BLaER1 (cell line): Measurements from ENCODE around the gene FTCDNL1.

Experiments
- H3K27ac ChIP-seq: shearing (Covaris generic); formaldehyde crosslinking; 2 replicates; pipeline ENCODE4 v1.8.1; 2022
- H3K27me3 ChIP-seq: shearing (Covaris generic); formaldehyde crosslinking; 2 replicates; pipeline ENCODE4 v1.8.1; 2022
- H3K36me3 ChIP-seq: shearing (Covaris generic); formaldehyde crosslinking; 2 replicates; pipeline ENCODE4 v1.8.1; 2022
- H3K4me1 ChIP-seq: shearing (Covaris generic); formaldehyde crosslinking; 2 replicates; pipeline ENCODE4 v1.8.1; 2022
- H3K4me2 ChIP-seq: shearing (Covaris generic); formaldehyde crosslinking; 2 replicates; pipeline ENCODE4 v1.8.1; 2022
- H3K4me3 ChIP-seq: shearing (Covaris generic); formaldehyde crosslinking; 2 replicates; pipeline ENCODE4 v1.8.1; 2022
- H3K9ac ChIP-seq: shearing (Covaris generic); formaldehyde crosslinking; 2 replicates; pipeline ENCODE4 v1.8.1; 2022
- H3K9me3 ChIP-seq: shearing (Covaris generic); formaldehyde crosslinking; 2 replicates; pipeline ENCODE4 v1.8.1; 2022
- H4K20me1 ChIP-seq: shearing (Covaris generic); formaldehyde crosslinking; 2 replicates; pipeline ENCODE4 v1.8.1; 2022
- Cebpa-rat ChIP-seq: shearing (Covaris generic); IDR thresholded peaks from 2 replicates; pipeline ENCODE4 v1.8.1; 2022

The FTCDNL1 gene

DNA sequence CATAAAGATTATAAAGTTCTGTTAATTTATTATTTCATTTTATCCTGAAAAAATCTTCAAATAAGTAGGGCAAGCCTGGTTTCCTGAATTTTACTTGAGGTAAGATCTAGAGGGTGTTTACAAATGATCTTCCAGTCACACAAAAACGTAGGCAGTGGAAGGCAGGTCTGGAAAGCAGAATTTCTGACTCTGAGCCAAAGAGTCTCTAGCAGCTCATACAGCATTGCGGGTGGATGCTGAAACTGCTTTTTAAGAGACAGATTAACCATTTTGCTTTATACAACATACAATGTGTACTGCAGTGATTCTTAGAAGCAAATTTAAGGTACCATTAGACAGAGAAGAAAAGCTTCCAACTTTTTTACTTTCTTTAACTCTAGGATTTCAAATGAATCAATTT, 117.0 kb downstream of the FTCDNL1 start:
- Histone ChIP-seq H3K27ac (no peak overlapping the region), H3K9ac (no peak overlapping the region), H3K9me3 (no peaks in the 10 kb centered on the region), H4K20me1 (no peaks in the 10 kb centered on the region), H3K4me1 (no peaks in the 10 kb centered on the region), H3K27me3 (no peaks in the 10 kb centered on the region), H3K4me2 (no peak overlapping the region), H3K4me3 (no peak overlapping the region), H3K36me3 (no peaks in the 10 kb centered on the region)
- TF ChIP-seq Cebpa-rat: no peak

DNA sequence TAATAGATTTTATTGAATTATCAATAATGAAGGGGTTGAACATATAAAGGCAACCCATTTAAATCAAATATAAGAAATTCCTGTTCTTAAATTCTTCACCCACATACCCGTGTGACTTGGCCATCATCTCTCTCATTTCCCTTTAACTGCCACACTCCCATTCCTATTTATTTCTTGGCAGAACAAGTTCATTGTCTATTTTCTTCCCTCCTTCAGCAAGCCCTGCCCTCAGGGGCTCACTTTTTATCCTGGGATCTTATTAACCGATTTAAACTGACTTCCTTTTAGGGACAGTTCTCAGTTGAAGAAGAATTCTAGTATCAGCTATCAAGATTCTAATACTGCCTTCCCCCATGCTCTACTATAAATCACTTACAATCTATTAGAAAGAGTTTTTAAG, 123.2 kb downstream of the FTCDNL1 start:
- Histone ChIP-seq H3K27ac (no peak overlapping the region), H4K20me1 (no peaks in the 10 kb centered on the region), H3K36me3 (no peaks in the 10 kb centered on the region), H3K4me1 (no peaks in the 10 kb centered on the region), H3K9ac (no peak overlapping the region), H3K9me3 (no peaks in the 10 kb centered on the region), H3K27me3 (no peaks in the 10 kb centered on the region), H3K4me2 (no peak overlapping the region), H3K4me3 (no peak overlapping the region)
- TF ChIP-seq Cebpa-rat: no peak

DNA sequence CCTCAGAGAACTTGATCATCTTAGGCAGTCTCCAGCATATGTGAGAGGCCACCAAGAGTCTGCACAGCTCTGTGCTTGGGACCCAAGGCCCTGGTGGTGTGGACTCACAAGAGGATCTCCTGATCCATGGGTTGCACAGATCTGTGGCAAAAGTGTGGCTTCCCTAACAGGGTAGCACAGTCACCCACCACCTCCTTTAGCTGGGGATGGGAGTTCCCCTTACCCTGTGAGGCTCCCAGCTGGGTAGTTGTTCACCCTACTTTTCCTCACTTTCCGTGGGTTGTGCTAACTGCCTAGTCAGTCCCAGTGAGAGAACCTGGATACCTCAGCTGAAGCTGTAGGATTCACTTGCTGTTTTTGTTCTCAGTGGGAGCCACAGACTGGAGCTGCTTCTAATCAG, 123.7 kb downstream of the FTCDNL1 start:
- H4K20me1 ChIP-seq: no peaks in the 10 kb centered on the region
- no peaks in the 10 kb centered on the region for H3K36me3 ChIP-seq
- H3K27me3 ChIP-seq: no peaks in the 10 kb centered on the region
- no peaks in the 10 kb centered on the region for H3K4me1 ChIP-seq
- H3K4me2 ChIP-seq: no peak overlapping the region
- no peak overlapping the region for H3K4me3 ChIP-seq
- H3K9me3 ChIP-seq: no peaks in the 10 kb centered on the region
- no peak overlapping the region for H3K9ac ChIP-seq
- no peak overlapping the region for H3K27ac ChIP-seq
- no peak for TF ChIP-seq Cebpa-rat

DNA sequence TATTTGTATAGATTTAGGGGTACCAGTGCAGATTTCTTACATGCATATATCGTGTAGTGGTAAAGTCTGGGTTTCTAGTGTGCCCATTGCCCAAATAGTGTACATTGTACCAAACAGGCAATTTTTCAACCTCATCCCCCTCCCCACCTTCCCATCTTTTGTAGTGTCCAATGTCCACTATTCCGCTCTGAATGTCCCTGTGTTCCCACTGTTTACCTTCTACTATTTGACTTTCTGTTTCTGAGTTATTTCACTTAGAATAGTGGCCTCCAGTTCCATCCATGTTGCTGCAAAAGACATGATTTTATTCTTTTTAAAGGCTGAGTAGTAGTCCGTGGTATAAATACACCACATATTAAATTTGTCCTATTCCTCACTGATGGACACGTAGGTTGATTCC, 132.9 kb downstream of the FTCDNL1 start:
- Histone ChIP-seq H3K4me1 (no peaks in the 10 kb centered on the region), H3K9ac (no peak overlapping the region), H3K27ac (no peak overlapping the region), H3K4me2 (no peak overlapping the region), H3K9me3 (0 out of 2 replicates have a peak, but pooled peaks cover 3% of the 10 kb centered on the region), H3K4me3 (no peak overlapping the region), H4K20me1 (no peaks in the 10 kb centered on the region), H3K27me3 (no peaks in the 10 kb centered on the region), H3K36me3 (no peaks in the 10 kb centered on the region)
- TF ChIP-seq Cebpa-rat: no peak

DNA sequence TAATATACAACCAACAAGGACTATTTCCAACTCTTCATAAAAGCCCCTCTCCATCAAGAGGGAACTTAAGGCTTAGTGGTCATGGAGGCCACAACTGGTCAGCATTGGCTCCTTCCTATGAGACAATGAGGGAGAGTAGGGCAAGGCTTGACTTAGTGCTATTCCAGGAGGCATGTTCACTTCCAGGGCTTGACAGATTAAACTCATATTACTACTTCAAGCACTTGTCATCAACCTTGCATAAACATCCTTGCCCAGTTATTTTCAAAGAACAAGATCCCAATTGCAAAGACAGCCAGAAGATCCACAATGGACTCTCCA, 133.4 kb downstream of the FTCDNL1 start:
- Histone ChIP-seq H3K9me3 (0 out of 2 replicates have a peak, but pooled peaks cover 3% of the 10 kb centered on the region), H3K4me1 (no peaks in the 10 kb centered on the region), H3K27ac (no peak overlapping the region), H4K20me1 (no peaks in the 10 kb centered on the region), H3K4me2 (no peak overlapping the region), H3K36me3 (no peaks in the 10 kb centered on the region), H3K9ac (no peak overlapping the region), H3K27me3 (no peaks in the 10 kb centered on the region), H3K4me3 (no peak overlapping the region)
- no peak for TF ChIP-seq Cebpa-rat

DNA sequence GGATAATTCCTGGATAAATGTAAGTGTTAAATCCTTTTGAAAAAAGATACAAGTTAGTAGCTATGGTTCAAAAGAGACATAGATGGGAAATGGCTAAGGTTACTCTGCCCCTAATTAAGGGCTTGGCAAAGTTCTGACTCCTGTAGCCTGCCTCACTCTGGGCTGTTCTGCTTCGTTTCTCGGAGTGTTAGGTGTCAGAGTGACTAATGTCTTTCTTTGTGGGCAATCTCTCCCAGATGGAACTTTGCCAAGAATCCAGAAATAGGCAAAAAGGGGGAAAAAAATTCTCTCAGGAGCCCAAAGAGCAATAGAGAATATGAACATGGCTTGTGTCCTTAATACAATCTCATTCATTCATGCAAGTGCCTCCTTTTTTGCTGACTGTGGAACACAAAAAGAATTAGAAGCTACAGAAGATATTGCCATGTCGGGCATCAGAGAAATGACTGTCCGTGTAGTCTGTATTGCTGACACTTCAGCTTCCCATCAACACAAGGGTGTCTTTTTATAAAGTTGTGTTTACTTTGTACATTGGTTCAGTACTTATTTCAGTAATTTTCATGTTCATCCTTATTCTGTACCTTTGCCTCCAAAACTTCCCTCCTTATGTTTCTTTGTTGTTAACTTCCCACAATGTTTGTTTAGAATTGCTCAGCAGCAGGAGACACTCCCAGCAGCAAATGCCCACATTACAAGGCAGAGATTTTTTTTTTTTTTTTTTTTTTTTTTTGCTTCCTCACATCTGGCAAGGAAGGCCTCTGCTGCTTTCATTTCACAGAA, 134.0 kb downstream of the FTCDNL1 start:
- Histone ChIP-seq H3K4me1 (no peaks in the 10 kb centered on the region), H4K20me1 (no peaks in the 10 kb centered on the region), H3K4me2 (no peak overlapping the region), H3K27ac (no peak overlapping the region), H3K36me3 (no peaks in the 10 kb centered on the region), H3K27me3 (no peaks in the 10 kb centered on the region), H3K9me3 (0 out of 2 replicates have a peak, but pooled peaks cover 3% of the 10 kb centered on the region), H3K4me3 (no peak overlapping the region), H3K9ac (no peak overlapping the region)
- no peak for TF ChIP-seq Cebpa-rat

DNA sequence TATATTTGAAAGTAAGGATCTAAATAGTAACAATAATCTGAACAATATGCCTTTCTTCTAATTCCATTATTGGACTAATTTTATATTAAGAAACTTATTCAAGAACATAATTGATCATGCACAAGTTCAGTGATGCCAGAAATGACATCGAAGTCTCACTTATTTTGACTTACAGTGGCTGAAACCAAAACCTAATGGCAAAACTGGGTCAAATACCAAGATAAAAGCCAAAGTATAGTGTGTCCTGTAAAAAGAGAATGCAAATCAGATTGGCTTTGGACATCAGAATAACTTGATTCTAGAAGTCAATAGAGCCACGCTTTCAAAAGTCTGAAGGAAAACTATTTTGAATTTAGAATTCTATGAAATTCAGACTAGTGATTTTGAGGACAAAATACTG, 137.2 kb downstream of the FTCDNL1 start:
- H3K27ac ChIP-seq: no peak overlapping the region
- no peak overlapping the region for H3K9ac ChIP-seq
- no peaks in the 10 kb centered on the region for H4K20me1 ChIP-seq

DNA sequence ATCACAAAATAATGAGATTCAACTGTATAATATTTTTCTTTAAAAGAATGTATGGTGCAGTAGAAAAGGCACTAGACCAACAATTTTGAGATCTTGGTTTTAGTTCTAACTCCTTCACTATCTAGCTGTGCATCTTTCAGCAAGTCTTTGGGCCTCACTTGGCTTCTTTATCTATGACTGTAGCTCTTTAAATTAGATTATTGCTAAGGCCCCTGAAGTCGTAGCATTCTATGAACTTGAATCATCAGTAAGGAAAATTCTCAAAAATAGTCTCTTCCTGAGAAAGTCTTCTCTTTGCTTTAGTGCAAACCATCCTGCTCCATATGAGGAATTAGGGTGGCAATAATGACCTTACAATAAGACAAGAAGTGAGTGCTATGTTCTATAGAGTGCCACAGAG, 140.4 kb downstream of the FTCDNL1 start:
- no peaks in the 10 kb centered on the region for H4K20me1 ChIP-seq
- H3K4me2 ChIP-seq: no peak overlapping the region
- H3K36me3 ChIP-seq: no peaks in the 10 kb centered on the region
- H3K9ac ChIP-seq: no peak overlapping the region
- H3K4me1 ChIP-seq: no peaks in the 10 kb centered on the region
- no peak for TF ChIP-seq Cebpa-rat
- H3K27ac ChIP-seq: no peak overlapping the region
- no peaks in the 10 kb centered on the region for H3K27me3 ChIP-seq
- no peak overlapping the region for H3K4me3 ChIP-seq
- H3K9me3 ChIP-seq: no peaks in the 10 kb centered on the region

More for the DNA sequence above, 137.2 kb downstream of the FTCDNL1 start:
- Histone ChIP-seq H3K4me1 (no peaks in the 10 kb centered on the region), H3K27me3 (no peaks in the 10 kb centered on the region), H3K36me3 (no peaks in the 10 kb centered on the region), H3K4me3 (no peak overlapping the region), H3K9me3 (no peaks in the 10 kb centered on the region), H3K4me2 (no peak overlapping the region)
- TF ChIP-seq Cebpa-rat: no peak
